K562 (cell line): ENCODE data around the gene CALCA. TPM values are rescaled to one million over a fixed set of nuclear protein-coding genes. Genes with fewer than 3 reads are reported as not detected.

Experiments used
- ATAC-seq: fragments of 200-7000 bp; cut with Tn5 transposase; 3 replicates; pipeline ENCODE4 v1.9.1; 2020; ENCODE audit warnings: moderate library complexity
- BruUV-seq: library from RNA; stranded (reverse); fragments of 400-500 nt; replicated peaks from 2 replicates; lab custom pipeline; 2021; lab: Mats Ljungman, UMichigan
- CTCF ChIA-PET: fragments of 300-600 bp; formaldehyde crosslinking; extraction: SDS; loops from one replicate; lab custom pipeline; 2021; ENCODE audit warnings: low intra/inter-chr PET ratio; lab: Yijun Ruan, JAX
- POLR2A ChIA-PET: fragments of 300-600, 350-650 bp; sonication (Branson Sonifier 250); formaldehyde crosslinking; extraction: SDS; loops from one replicate; lab custom pipeline; 2021; ENCODE audit warnings: antibody characterized with exemption, inconsistent platforms; lab: Yijun Ruan, JAX
- DNase-seq, 4 experiments: peaks; one replicate each; pipeline versions ENCODE4 v3.0.0 to v3.0.0-alpha.2; 2011 to 2018; ENCODE audit warnings: low spot score in 3 of 4, mixed read lengths in 3 of 4; ENCODE audit errors: extremely low read depth in 1 of 4
- FAIRE-seq: peaks from 2 replicates; lab custom pipeline; 2011; peaks lifted over from hg19 to GRCh38; lab: Jason Lieb, UNC
- H2AFZ ChIP-seq: 2 replicates; pipeline ENCODE4 v1.6.0; 2011; ENCODE audit warnings: low read depth, low read length, control low read depth, inconsistent platforms
- H3K27ac ChIP-seq: fragments of 200-600 bp; 3 replicates; pipeline ENCODE4 v1.8.0; 2011; ENCODE audit warnings: low read depth, mild to moderate bottlenecking, control low read depth, inconsistent platforms, low read length, moderate library complexity, mixed read lengths; ENCODE audit errors: extremely low read depth
- H3K27me3 ChIP-seq, 2 experiments: fragments of 300-600 bp in 1 of 2; 2 replicates in 1 of 2; 3 replicates in 1 of 2; pipeline versions ENCODE4 v1.6.0 to v1.8.0; 2011; ENCODE audit warnings: inconsistent platforms in 2 of 2, low read length in 2 of 2, mild to moderate bottlenecking in 1 of 2, mixed read lengths in 1 of 2, moderate library complexity in 1 of 2; ENCODE audit not compliant: control insufficient read depth in 2 of 2, insufficient read depth in 2 of 2
- H3K36me3 ChIP-seq: fragments of 300-600 bp; 3 replicates; pipeline ENCODE4 v1.8.0; 2011; ENCODE audit warnings: mild to moderate bottlenecking, low read length, inconsistent platforms; ENCODE audit not compliant: control insufficient read depth, insufficient read depth
- H3K4me1 ChIP-seq, 2 experiments: fragments of 200-600 bp in 1 of 2; replicated peaks in 1 of 2; 2 replicates in 1 of 2; 3 replicates in 1 of 2; pipeline versions ENCODE4 v1.5.1 to v1.8.0; 2011; ENCODE audit warnings: inconsistent platforms in 2 of 2, low read length in 2 of 2, mild to moderate bottlenecking in 1 of 2, mixed read lengths in 1 of 2, moderate library complexity in 1 of 2; ENCODE audit not compliant: control insufficient read depth in 2 of 2, insufficient read depth in 2 of 2
- H3K4me2 ChIP-seq: 2 replicates; pipeline ENCODE4 v1.6.1; 2011; ENCODE audit warnings: low read length, control low read depth, inconsistent platforms, mixed read lengths; ENCODE audit not compliant: insufficient read depth
- H3K4me3 ChIP-seq: fragments of 200-600 bp; sonication (generic), shearing (Covaris generic); 2 replicates; pipeline ENCODE4 v1.5.1; 2016; ENCODE audit warnings: control low read depth, inconsistent platforms
- H3K79me2 ChIP-seq: fragments of 200-600 bp; 3 replicates; pipeline ENCODE4 v1.8.0; 2011; ENCODE audit warnings: low read length, inconsistent platforms; ENCODE audit not compliant: control insufficient read depth, insufficient read depth
- H3K9ac ChIP-seq, 2 experiments: 2 replicates each; pipeline versions ENCODE4 v1.6.0 to v1.6.1; 2011; ENCODE audit warnings: low read depth in 2 of 2, low read length in 2 of 2, control low read depth in 1 of 2, inconsistent platforms in 1 of 2, mild to moderate bottlenecking in 1 of 2, mixed read lengths in 1 of 2; ENCODE audit not compliant: insufficient read depth in 1 of 2
- H3K9me1 ChIP-seq: one replicate; pipeline ENCODE4 v1.6.0; 2011; ENCODE audit warnings: inconsistent platforms, mild to moderate bottlenecking, low read length, moderate library complexity; ENCODE audit not compliant: control insufficient read depth, insufficient read depth
- H3K9me3 ChIP-seq: replicated peaks from 2 replicates; pipeline ENCODE4 v1.5.1; 2011; ENCODE audit warnings: low read depth, low read length, inconsistent platforms; ENCODE audit not compliant: control insufficient read depth, insufficient read depth
- H4K20me1 ChIP-seq: replicated peaks from 2 replicates; pipeline ENCODE4 v1.6.1; 2011; ENCODE audit warnings: low read length, inconsistent platforms, mixed read lengths; ENCODE audit not compliant: control insufficient read depth, insufficient read depth
- HOXB6 ChIP-seq: fragments of 250-450 bp; sonication (Bioruptor Pico); IDR thresholded peaks from 2 replicates; pipeline ENCODE4 v1.5.1; 2022; ENCODE audit warnings: mild to moderate bottlenecking, borderline replicate concordance
- MIER1 ChIP-seq: fragments of 450-650 bp; IDR thresholded peaks from 2 replicates; pipeline ENCODE4 v1.6.1; 2016; ENCODE audit warnings: antibody characterized with exemption, mild to moderate bottlenecking, low read depth
- PURB ChIP-seq: sonication (generic); formaldehyde crosslinking; IDR thresholded peaks from 2 replicates; pipeline ENCODE4 v1.9.0; 2021; ENCODE audit warnings: low read depth, mild to moderate bottlenecking, missing genetic modification reagents
- ZNF12 ChIP-seq: sonication (generic); formaldehyde crosslinking; IDR thresholded peaks from 2 replicates; pipeline ENCODE4 v1.4.0; 2020; ENCODE audit warnings: mild to moderate bottlenecking, missing genetic modification reagents
- ZNF174 ChIP-seq: fragments of 250-450 bp; sonication (Bioruptor Pico); IDR thresholded peaks from 2 replicates; pipeline ENCODE4 v1.4.0; 2020; ENCODE audit warnings: mild to moderate bottlenecking
- ZNF408 ChIP-seq: fragments of 250-450 bp; sonication (Bioruptor Pico); IDR thresholded peaks from 2 replicates; pipeline ENCODE4 v1.4.0; 2020; ENCODE audit warnings: low read depth, mild to moderate bottlenecking, moderate library complexity
- ZNF780A ChIP-seq: fragments of 250-450 bp; sonication (Bioruptor Pico); IDR thresholded peaks from 2 replicates; pipeline ENCODE4 v1.5.0; 2021; ENCODE audit warnings: mild to moderate bottlenecking
- in situ Hi-C: fragments of 300-500 bp; cut with MboI; formaldehyde crosslinking; loops from 4 replicates; pipeline ENCODE4 v1.15.0; 2018; ENCODE audit warnings: inconsistent platforms, mixed read lengths
- intact Hi-C: fragments of 100-400 bp; cut with micrococcal nuclease; formaldehyde crosslinking; loops from 2 replicates; pipeline ENCODE4 v1.14.2; 2022
- polyA plus RNA-seq, 8 experiments: library from polyadenylated mRNA; depleted of rRNA in 4 of 8; stranded (reverse) in 5 of 8; unstranded in 3 of 8; fragments of >200 nt; fragmentation: Nextera tagmentation in 2 of 8; fragmentation: Illumina TruSeq in 1 of 8; extraction: Ambion mirVana in 2 of 8; extraction: Trizol in 1 of 8; gene quantifications; 2 replicates each; pipeline versions ENCODE4 v1.2.1 to v1.2.3, GENCODE V29; 2011 to 2014; ENCODE audit warnings: inconsistent platforms in 1 of 8, missing spikeins in 1 of 8
- total RNA-seq, 7 experiments: library from RNA; depleted of rRNA in 6 of 7; stranded (reverse); fragments of >200 nt in 6 of 7; fragmentation: Illumina TruSeq in 2 of 7; extraction: Trizol in 2 of 7; gene quantifications; 2 replicates each; pipeline versions ENCODE4 v1.2.1 to v1.2.3, GENCODE V29; 2011 to 2021; ENCODE audit warnings: low replicate concordance in 1 of 7
- TF ChIP-seq, protein P1 (sequence below): fragments of 450-650 bp; IDR thresholded peaks from 2 replicates; pipeline ENCODE4 v1.6.1; 2016; ENCODE audit warnings: borderline replicate concordance
- TF ChIP-seq, protein P2 (sequence below): fragments of 250-450 bp; sonication (Bioruptor Pico); IDR thresholded peaks from 2 replicates; pipeline ENCODE4 v1.4.0; 2020; ENCODE audit warnings: mild to moderate bottlenecking
- TF ChIP-seq, protein P3 (sequence below): fragments of 250-450 bp; sonication (Bioruptor Pico); IDR thresholded peaks from 2 replicates; pipeline ENCODE4 v1.5.0; 2021

CALCA gene
- total and polyA plus RNA-seq, 9 of the 15 experiments (the other 6 are each of a cell fraction or from before 2014, with no cell fraction given): 0.07 TPM; not detected in 8

GRCh38 chr11:14954581-14954980, 17.6 kb downstream of the CALCA start:
- Histone ChIP-seq H4K20me1 (no peaks in the 10 kb centered on the region), H3K4me1 (peaks cover 0 to 6% of the 10 kb centered on the region in 2 experiments; a peak in 2 of 5 replicates), H3K9ac (no peak overlapping the region), H2AFZ (no peak overlapping the region), H3K27me3 (no peaks in the 10 kb centered on the region), H3K79me2 (no peaks in the 10 kb centered on the region), H3K27ac (no peak overlapping the region), H3K9me3 (no peaks in the 10 kb centered on the region), H3K9me1 (no peaks in the 10 kb centered on the region), H3K36me3 (no peaks in the 10 kb centered on the region), H3K4me2 (no peak overlapping the region), H3K4me3 (no peak overlapping the region)
- no peak for ATAC-seq
- POLR2A ChIA-PET: interaction anchor here (0.5 kb wide), 1 partner anchor 440 kb away, joined by 3 read pairs; no protein-coding TSS in a partner anchor
- no TSS peak for BruUV-seq
- CTCF ChIA-PET: no interaction called here
- in situ Hi-C loops: no loop called here
- FAIRE-seq: no peak
- TF ChIP-seq, protein P1, sequence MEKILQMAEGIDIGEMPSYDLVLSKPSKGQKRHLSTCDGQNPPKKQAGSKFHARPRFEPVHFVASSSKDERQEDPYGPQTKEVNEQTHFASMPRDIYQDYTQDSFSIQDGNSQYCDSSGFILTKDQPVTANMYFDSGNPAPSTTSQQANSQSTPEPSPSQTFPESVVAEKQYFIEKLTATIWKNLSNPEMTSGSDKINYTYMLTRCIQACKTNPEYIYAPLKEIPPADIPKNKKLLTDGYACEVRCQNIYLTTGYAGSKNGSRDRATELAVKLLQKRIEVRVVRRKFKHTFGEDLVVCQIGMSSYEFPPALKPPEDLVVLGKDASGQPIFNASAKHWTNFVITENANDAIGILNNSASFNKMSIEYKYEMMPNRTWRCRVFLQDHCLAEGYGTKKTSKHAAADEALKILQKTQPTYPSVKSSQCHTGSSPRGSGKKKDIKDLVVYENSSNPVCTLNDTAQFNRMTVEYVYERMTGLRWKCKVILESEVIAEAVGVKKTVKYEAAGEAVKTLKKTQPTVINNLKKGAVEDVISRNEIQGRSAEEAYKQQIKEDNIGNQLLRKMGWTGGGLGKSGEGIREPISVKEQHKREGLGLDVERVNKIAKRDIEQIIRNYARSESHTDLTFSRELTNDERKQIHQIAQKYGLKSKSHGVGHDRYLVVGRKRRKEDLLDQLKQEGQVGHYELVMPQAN: no peak
- no peak for TF ChIP-seq ZNF12
- no peak for TF ChIP-seq ZNF174
- no peak for TF ChIP-seq ZNF408 (CRISPR knock-in tag)
- no peak for TF ChIP-seq MIER1
- TF ChIP-seq ZNF780A (CRISPR knock-in tag): no peak
- no peak for TF ChIP-seq PURB
- no peak for TF ChIP-seq HOXB6 (CRISPR knock-in tag)
- TF ChIP-seq, protein P2, sequence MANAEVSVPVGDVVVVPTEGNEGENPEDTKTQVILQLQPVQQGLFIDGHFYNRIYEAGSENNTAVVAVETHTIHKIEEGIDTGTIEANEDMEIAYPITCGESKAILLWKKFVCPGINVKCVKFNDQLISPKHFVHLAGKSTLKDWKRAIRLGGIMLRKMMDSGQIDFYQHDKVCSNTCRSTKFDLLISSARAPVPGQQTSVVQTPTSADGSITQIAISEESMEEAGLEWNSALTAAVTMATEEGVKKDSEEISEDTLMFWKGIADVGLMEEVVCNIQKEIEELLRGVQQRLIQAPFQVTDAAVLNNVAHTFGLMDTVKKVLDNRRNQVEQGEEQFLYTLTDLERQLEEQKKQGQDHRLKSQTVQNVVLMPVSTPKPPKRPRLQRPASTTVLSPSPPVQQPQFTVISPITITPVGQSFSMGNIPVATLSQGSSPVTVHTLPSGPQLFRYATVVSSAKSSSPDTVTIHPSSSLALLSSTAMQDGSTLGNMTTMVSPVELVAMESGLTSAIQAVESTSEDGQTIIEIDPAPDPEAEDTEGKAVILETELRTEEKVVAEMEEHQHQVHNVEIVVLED (CRISPR knock-in tag): no peak
- TF ChIP-seq, protein P3, sequence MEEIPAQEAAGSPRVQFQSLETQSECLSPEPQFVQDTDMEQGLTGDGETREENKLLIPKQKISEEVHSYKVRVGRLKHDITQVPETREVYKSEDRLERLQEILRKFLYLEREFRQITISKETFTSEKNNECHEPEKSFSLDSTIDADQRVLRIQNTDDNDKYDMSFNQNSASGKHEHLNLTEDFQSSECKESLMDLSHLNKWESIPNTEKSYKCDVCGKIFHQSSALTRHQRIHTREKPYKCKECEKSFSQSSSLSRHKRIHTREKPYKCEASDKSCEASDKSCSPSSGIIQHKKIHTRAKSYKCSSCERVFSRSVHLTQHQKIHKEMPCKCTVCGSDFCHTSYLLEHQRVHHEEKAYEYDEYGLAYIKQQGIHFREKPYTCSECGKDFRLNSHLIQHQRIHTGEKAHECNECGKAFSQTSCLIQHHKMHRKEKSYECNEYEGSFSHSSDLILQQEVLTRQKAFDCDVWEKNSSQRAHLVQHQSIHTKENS (CRISPR knock-in tag): no peak
- intact Hi-C loops: no loop called here
- no peak for DNase-seq
